K562 (cell line): Measurements from ENCODE around the gene ACCSL. TPM values are rescaled to one million over a fixed set of nuclear protein-coding genes. Genes with fewer than 3 reads are reported as not detected.
A peak's percentile ranks its signal among the peaks of the same experiment; 100 is the strongest.

Source experiments
- ATAC-seq: fragments of 200-7000 bp; cut with Tn5 transposase; 3 replicates; pipeline ENCODE4 v1.9.1; 2020; ENCODE audit warnings: moderate library complexity
- BruUV-seq: library from RNA; stranded (reverse); fragments of 400-500 nt; replicated peaks from 2 replicates; lab custom pipeline; 2021; lab: Mats Ljungman, UMichigan
- CTCF ChIA-PET: fragments of 300-600 bp; formaldehyde crosslinking; extraction: SDS; loops from one replicate; lab custom pipeline; 2021; ENCODE audit warnings: low intra/inter-chr PET ratio; lab: Yijun Ruan, JAX
- POLR2A ChIA-PET: fragments of 300-600, 350-650 bp; sonication (Branson Sonifier 250); formaldehyde crosslinking; extraction: SDS; loops from one replicate; lab custom pipeline; 2021; ENCODE audit warnings: antibody characterized with exemption, inconsistent platforms; lab: Yijun Ruan, JAX
- DNase-seq, 4 experiments: peaks; one replicate each; pipeline versions ENCODE4 v3.0.0 to v3.0.0-alpha.2; 2011 to 2018; ENCODE audit warnings: low spot score in 3 of 4, mixed read lengths in 3 of 4; ENCODE audit errors: extremely low read depth in 1 of 4
- FAIRE-seq: peaks from 2 replicates; lab custom pipeline; 2011; peaks lifted over from hg19 to GRCh38; lab: Jason Lieb, UNC
- H2AFZ ChIP-seq: 2 replicates; pipeline ENCODE4 v1.6.0; 2011; ENCODE audit warnings: low read depth, low read length, control low read depth, inconsistent platforms
- H3K27ac ChIP-seq: fragments of 200-600 bp; 3 replicates; pipeline ENCODE4 v1.8.0; 2011; ENCODE audit warnings: low read depth, mild to moderate bottlenecking, control low read depth, inconsistent platforms, low read length, moderate library complexity, mixed read lengths; ENCODE audit errors: extremely low read depth
- H3K27me3 ChIP-seq, 2 experiments: fragments of 300-600 bp in 1 of 2; 2 replicates in 1 of 2; 3 replicates in 1 of 2; pipeline versions ENCODE4 v1.6.0 to v1.8.0; 2011; ENCODE audit warnings: inconsistent platforms in 2 of 2, low read length in 2 of 2, mild to moderate bottlenecking in 1 of 2, mixed read lengths in 1 of 2, moderate library complexity in 1 of 2; ENCODE audit not compliant: control insufficient read depth in 2 of 2, insufficient read depth in 2 of 2
- H3K36me3 ChIP-seq: fragments of 300-600 bp; 3 replicates; pipeline ENCODE4 v1.8.0; 2011; ENCODE audit warnings: mild to moderate bottlenecking, low read length, inconsistent platforms; ENCODE audit not compliant: control insufficient read depth, insufficient read depth
- H3K4me1 ChIP-seq, 2 experiments: fragments of 200-600 bp in 1 of 2; replicated peaks in 1 of 2; 2 replicates in 1 of 2; 3 replicates in 1 of 2; pipeline versions ENCODE4 v1.5.1 to v1.8.0; 2011; ENCODE audit warnings: inconsistent platforms in 2 of 2, low read length in 2 of 2, mild to moderate bottlenecking in 1 of 2, mixed read lengths in 1 of 2, moderate library complexity in 1 of 2; ENCODE audit not compliant: control insufficient read depth in 2 of 2, insufficient read depth in 2 of 2
- H3K4me2 ChIP-seq: 2 replicates; pipeline ENCODE4 v1.6.1; 2011; ENCODE audit warnings: low read length, control low read depth, inconsistent platforms, mixed read lengths; ENCODE audit not compliant: insufficient read depth
- H3K4me3 ChIP-seq: fragments of 200-600 bp; sonication (generic), shearing (Covaris generic); 2 replicates; pipeline ENCODE4 v1.5.1; 2016; ENCODE audit warnings: control low read depth, inconsistent platforms
- H3K79me2 ChIP-seq: fragments of 200-600 bp; 3 replicates; pipeline ENCODE4 v1.8.0; 2011; ENCODE audit warnings: low read length, inconsistent platforms; ENCODE audit not compliant: control insufficient read depth, insufficient read depth
- H3K9ac ChIP-seq, 2 experiments: 2 replicates each; pipeline versions ENCODE4 v1.6.0 to v1.6.1; 2011; ENCODE audit warnings: low read depth in 2 of 2, low read length in 2 of 2, control low read depth in 1 of 2, inconsistent platforms in 1 of 2, mild to moderate bottlenecking in 1 of 2, mixed read lengths in 1 of 2; ENCODE audit not compliant: insufficient read depth in 1 of 2
- H3K9me1 ChIP-seq: one replicate; pipeline ENCODE4 v1.6.0; 2011; ENCODE audit warnings: inconsistent platforms, mild to moderate bottlenecking, low read length, moderate library complexity; ENCODE audit not compliant: control insufficient read depth, insufficient read depth
- H3K9me3 ChIP-seq: replicated peaks from 2 replicates; pipeline ENCODE4 v1.5.1; 2011; ENCODE audit warnings: low read depth, low read length, inconsistent platforms; ENCODE audit not compliant: control insufficient read depth, insufficient read depth
- H4K20me1 ChIP-seq: replicated peaks from 2 replicates; pipeline ENCODE4 v1.6.1; 2011; ENCODE audit warnings: low read length, inconsistent platforms, mixed read lengths; ENCODE audit not compliant: control insufficient read depth, insufficient read depth
- AFF1 ChIP-seq, 2 experiments: fragments of 450-650 bp; IDR thresholded peaks; 2 replicates each; pipeline ENCODE4 v1.6.1; 2018; ENCODE audit warnings: mild to moderate bottlenecking in 2 of 2, low read depth in 1 of 2; ENCODE audit not compliant: partially characterized antibody in 2 of 2
- ARID3A ChIP-seq: IDR thresholded peaks from 2 replicates; pipeline ENCODE4 v1.6.1; 2012; ENCODE audit warnings: low read depth, low read length, improper control_type of control experiment, borderline replicate concordance
- CTBP1 ChIP-seq: fragments of 450-650 bp; IDR thresholded peaks from 2 replicates; pipeline ENCODE4 v1.6.1; 2016; ENCODE audit warnings: borderline replicate concordance
- ETS1 ChIP-seq: conservative IDR thresholded peaks from 2 replicates; pipeline ENCODE4 v1.6.1; 2011; ENCODE audit warnings: low read depth, mild to moderate bottlenecking, low read length; ENCODE audit not compliant: control insufficient read depth
- MECOM ChIP-seq: fragments of 250-450 bp; sonication (Bioruptor Pico); IDR thresholded peaks from 2 replicates; pipeline ENCODE4 v1.8.0; 2022; ENCODE audit warnings: inconsistent platforms
- SMC3 ChIP-seq: conservative IDR thresholded peaks from 2 replicates; pipeline ENCODE4 v1.6.1; 2011; ENCODE audit warnings: low read depth, low read length, improper control_type of control experiment; ENCODE audit not compliant: insufficient read depth
- UBTF ChIP-seq, 2 experiments: IDR thresholded peaks; 2 replicates each; pipeline ENCODE4 v1.6.1; 2012; ENCODE audit warnings: improper control_type of control experiment in 2 of 2, low read depth in 2 of 2, low read length in 2 of 2, borderline replicate concordance in 1 of 2
- WGBS: fragments of 100-300 bp; shearing (Covaris generic); methylation state at CpG from one replicate; pipeline ENCODE4 v1.1.6; 2016; ENCODE audit warnings: low coverage, mixed read lengths; ENCODE audit not compliant: insufficient coverage; ENCODE audit errors: missing lambda C conversion rate; 5-methylcytosine and 5-hydroxymethylcytosine counted together
- in situ Hi-C: fragments of 300-500 bp; cut with MboI; formaldehyde crosslinking; loops from 4 replicates; pipeline ENCODE4 v1.15.0; 2018; ENCODE audit warnings: inconsistent platforms, mixed read lengths
- intact Hi-C: fragments of 100-400 bp; cut with micrococcal nuclease; formaldehyde crosslinking; loops from 2 replicates; pipeline ENCODE4 v1.14.2; 2022
- polyA plus RNA-seq, 8 experiments: library from polyadenylated mRNA; depleted of rRNA in 4 of 8; stranded (reverse) in 5 of 8; unstranded in 3 of 8; fragments of >200 nt; fragmentation: Nextera tagmentation in 2 of 8; fragmentation: Illumina TruSeq in 1 of 8; extraction: Ambion mirVana in 2 of 8; extraction: Trizol in 1 of 8; gene quantifications; 2 replicates each; pipeline versions ENCODE4 v1.2.1 to v1.2.3, GENCODE V29; 2011 to 2014; ENCODE audit warnings: inconsistent platforms in 1 of 8, missing spikeins in 1 of 8
- total RNA-seq, 7 experiments: library from RNA; depleted of rRNA in 6 of 7; stranded (reverse); fragments of >200 nt in 6 of 7; fragmentation: Illumina TruSeq in 2 of 7; extraction: Trizol in 2 of 7; gene quantifications; 2 replicates each; pipeline versions ENCODE4 v1.2.1 to v1.2.3, GENCODE V29; 2011 to 2021; ENCODE audit warnings: low replicate concordance in 1 of 7

ACCSL gene
- total and polyA plus RNA-seq, 9 of the 15 experiments (the other 6 are each of a cell fraction or from before 2014, with no cell fraction given): not detected

GRCh38 chr11:44094260-44094868, 46.6 kb downstream of the ACCSL start:
- H3K79me2 ChIP-seq: peaks cover 24% of the 10 kb centered on the region
- ChIA-PET POLR2A (interaction anchor here (0.6 to 3.3 kb wide), 8 partner anchors 9 to 106 kb away, joined by 3 to 17 read pairs (median 4); no protein-coding TSS in a partner anchor), CTCF (interaction anchor here (0.7 to 3.2 kb wide), 4 partner anchors 16 to 445 kb away, joined by 3 to 13 read pairs (median 6); no protein-coding TSS in a partner anchor)
- FAIRE-seq (peak; percentile 76), DNase-seq (peak; percentile 84 to 91 (median 85)), ATAC-seq (peak; percentile 75)
- peak overlapping the region; percentile 82; the same call in 1 of the 2 replicates for H2AFZ ChIP-seq
- no peaks in the 10 kb centered on the region for H3K27me3 ChIP-seq
- H3K9me1 ChIP-seq: no peaks in the 10 kb centered on the region
- no TSS peak for BruUV-seq
- 0 out of 2 replicates have a peak, but pooled peaks cover 3% of the 10 kb centered on the region for H4K20me1 ChIP-seq
- H3K9ac ChIP-seq: no peak overlapping the region
- in situ Hi-C loops: no loop called here
- H3K4me1 ChIP-seq: peaks cover 11 to 18% of the 10 kb centered on the region in 2 experiments; a peak in 4 of 5 replicates
- no peaks in the 10 kb centered on the region; the same call in 1 of the 2 replicates for H3K9me3 ChIP-seq
- WGBS: 27% methylated on average over 8 of the region's 11 CpGs
- H3K36me3 ChIP-seq: no peaks in the 10 kb centered on the region
- no peak overlapping the region for H3K4me3 ChIP-seq
- no peak overlapping the region for H3K27ac ChIP-seq
- intact Hi-C loops: loop anchor here (2.0 kb wide), 1 partner anchor 38 kb away; no protein-coding TSS in a partner anchor
- no peak overlapping the region; the same call in 1 of the 2 replicates for H3K4me2 ChIP-seq
- TF ChIP-seq AFF1 (IDR thresholded peaks at IDR 0.05; ENCODE audit: low read depth in 1 of 2, partially characterized antibody in 2 of 2): peak in 1 of 2 experiments; percentile 35
- peak; percentile 50; the same call in 1 of the 2 replicates for TF ChIP-seq SMC3
- TF ChIP-seq ARID3A: peak; percentile 21; the same call in 1 of the 2 replicates
- peak; percentile 20; the same call in 1 of the 2 replicates for TF ChIP-seq CTBP1
- TF ChIP-seq ETS1: no peak
- TF ChIP-seq UBTF (IDR thresholded peaks at IDR 0.05; ENCODE audit: borderline replicate concordance in 1 of 2, low read depth in 2 of 2, low read length in 2 of 2): 0 out of 4 replicates have a peak, but pooled peaks of 1 of the 2 experiments have one; percentile 32
- TF ChIP-seq MECOM (CRISPR knock-in tag): peak; percentile 56; the same call in 1 of the 2 replicates
